Neural cell (in vitro differentiated cells): ENCODE data around the gene OR56A5. TPM values are rescaled to one million over a fixed set of nuclear protein-coding genes. Genes with fewer than 3 reads are reported as not detected.

Experiments
- H2AFZ ChIP-seq: fragments of 200-600, 300-800 bp; sonication (generic), shearing (Covaris generic); 2 replicates; pipeline ENCODE4 v1.6.0; 2014; ENCODE audit warnings: low read depth, mild to moderate bottlenecking, antibody characterized with exemption, low read length, moderate library complexity
- H3F3A ChIP-seq: fragments of 200-600 bp; shearing (Covaris generic); 2 replicates; pipeline ENCODE4 v1.6.1; 2016; ENCODE audit warnings: mild to moderate bottlenecking, moderate library complexity, mixed read lengths, antibody characterized with exemption, low read length; ENCODE audit not compliant: insufficient read depth, poor library complexity, severe bottlenecking
- H3K27ac ChIP-seq: fragments of 200-600, 300-800 bp; sonication (generic), shearing (Covaris generic); 2 replicates; pipeline ENCODE4 v1.5.1; 2014; ENCODE audit warnings: mild to moderate bottlenecking, low read length, moderate library complexity
- H3K27me3 ChIP-seq: fragments of 300-800, 200-600 bp; sonication (generic), shearing (Covaris generic); 2 replicates; pipeline ENCODE4 v1.6.0; 2014; ENCODE audit warnings: mild to moderate bottlenecking, low read depth, low read length, moderate library complexity; ENCODE audit not compliant: insufficient read depth
- H3K36me3 ChIP-seq: fragments of 300-800, 200-600 bp; sonication (generic), shearing (Covaris generic); 2 replicates; pipeline ENCODE4 v1.5.1; 2014; ENCODE audit warnings: mild to moderate bottlenecking, antibody characterized with exemption, low read length, moderate library complexity; ENCODE audit not compliant: insufficient read depth
- H3K4me2 ChIP-seq: fragments of 300-800, 200-600 bp; sonication (generic), shearing (Covaris generic); 2 replicates; pipeline ENCODE4 v1.6.0; 2014; ENCODE audit warnings: mild to moderate bottlenecking, low read length
- H3K4me3 ChIP-seq: fragments of 300-800, 200-600 bp; sonication (generic), shearing (Covaris generic); 2 replicates; pipeline ENCODE4 v1.5.1; 2014; ENCODE audit warnings: mild to moderate bottlenecking, low read length, moderate library complexity
- H3K79me2 ChIP-seq: fragments of 200-600 bp; shearing (Covaris generic); replicated peaks from 2 replicates; pipeline ENCODE4 v1.6.0; 2014; ENCODE audit warnings: mild to moderate bottlenecking, low read length, moderate library complexity; ENCODE audit not compliant: insufficient read depth
- H3K9ac ChIP-seq: fragments of 300-800, 200-600 bp; sonication (generic), shearing (Covaris generic); 2 replicates; pipeline ENCODE4 v1.6.1; 2016; ENCODE audit warnings: mild to moderate bottlenecking, low read length, mixed read lengths
- H3K9me2 ChIP-seq: fragments of 200-600 bp; shearing (Covaris generic); 2 replicates; pipeline ENCODE4 v1.6.1; 2016; ENCODE audit warnings: mild to moderate bottlenecking, low read length, mixed read lengths; ENCODE audit not compliant: insufficient read depth
- H3K9me3 ChIP-seq: fragments of 200-600, 300-800 bp; sonication (generic), shearing (Covaris generic); 2 replicates; pipeline ENCODE4 v1.6.1; 2016; ENCODE audit warnings: mild to moderate bottlenecking, mixed run types, low read length, moderate library complexity, mixed read lengths
- H4K20me1 ChIP-seq: fragments of 200-600 bp; shearing (Covaris generic); 2 replicates; pipeline ENCODE4 v1.6.1; 2016; ENCODE audit warnings: mild to moderate bottlenecking, mixed run types; ENCODE audit not compliant: insufficient read depth
- CTCF ChIP-seq: fragments of 450-650 bp; IDR thresholded peaks from 2 replicates; pipeline ENCODE4 v1.5.1; 2014; ENCODE audit warnings: antibody characterized with exemption, mild to moderate bottlenecking, moderate library complexity; ENCODE audit not compliant: poor library complexity, severe bottlenecking
- EP300 ChIP-seq: fragments of 450-650 bp; conservative IDR thresholded peaks from 2 replicates; pipeline ENCODE4 v1.6.1; 2014; ENCODE audit warnings: antibody characterized with exemption, mild to moderate bottlenecking, moderate library complexity; ENCODE audit not compliant: poor library complexity, severe bottlenecking
- EZH2 ChIP-seq: fragments of 200-600, 300-800 bp; shearing (Covaris generic), sonication (generic); IDR thresholded peaks from 2 replicates; pipeline ENCODE4 v1.6.1; 2014; ENCODE audit warnings: antibody characterized with exemption, low read length, borderline replicate concordance, mild to moderate bottlenecking; ENCODE audit not compliant: insufficient read depth, poor library complexity, severe bottlenecking
- MXI1 ChIP-seq: fragments of 450-650 bp; conservative IDR thresholded peaks from 2 replicates; pipeline ENCODE4 v1.6.1; 2014; ENCODE audit warnings: antibody characterized with exemption, mild to moderate bottlenecking; ENCODE audit not compliant: poor library complexity, severe bottlenecking
- POLR2AphosphoS5 ChIP-seq: IDR thresholded peaks from 2 replicates; pipeline ENCODE4 v1.6.1; 2012
- RAD21 ChIP-seq: fragments of 450-650 bp; conservative IDR thresholded peaks from 2 replicates; pipeline ENCODE4 v1.6.1; 2014; ENCODE audit warnings: antibody characterized with exemption, mild to moderate bottlenecking, moderate library complexity
- REST ChIP-seq: IDR thresholded peaks from 2 replicates; pipeline ENCODE4 v1.6.1; 2012; ENCODE audit warnings: borderline replicate concordance
- SMC3 ChIP-seq: fragments of 450-650 bp; conservative IDR thresholded peaks from 2 replicates; pipeline ENCODE4 v1.6.1; 2014; ENCODE audit warnings: antibody characterized with exemption, mild to moderate bottlenecking, moderate library complexity; ENCODE audit not compliant: poor library complexity
- TAF1 ChIP-seq: IDR thresholded peaks from 2 replicates; pipeline ENCODE4 v1.6.1; 2012; ENCODE audit warnings: low read depth
- polyA plus RNA-seq: library from polyadenylated mRNA; depleted of rRNA; stranded (reverse); fragments of >200 nt; gene quantifications from 2 replicates; pipeline ENCODE4 v1.2.3, GENCODE V29; 2014

The OR56A5 gene
- polyA plus RNA-seq, 1 donor from 2014 or later, result not detected

GRCh38 chr11:5923427-5923776, 44.9 kb downstream of the OR56A5 start:
- Histone ChIP-seq H3K9ac (no peak overlapping the region), H4K20me1 (no peaks in the 10 kb centered on the region), H3K4me2 (no peak overlapping the region), H3F3A (no peaks in the 10 kb centered on the region), H3K4me3 (no peak overlapping the region), H3K9me3 (no peaks in the 10 kb centered on the region), H3K27ac (no peak overlapping the region), H3K27me3 (no peaks in the 10 kb centered on the region), H3K36me3 (no peaks in the 10 kb centered on the region), H3K79me2 (no peaks in the 10 kb centered on the region), H2AFZ (no peak overlapping the region), H3K9me2 (no peaks in the 10 kb centered on the region)
- TF ChIP-seq EZH2 (no peak), TAF1 (no peak), RAD21 (no peak), EP300 (no peak), REST (no peak), CTCF (no peak), POLR2AphosphoS5 (no peak), MXI1 (no peak), SMC3 (no peak)

GRCh38 chr11:5922749-5923426, 45.4 kb downstream of the OR56A5 start:
- H3K79me2 ChIP-seq, result no peaks in the 10 kb centered on the region
- no peak overlapping the region for H3K4me2 ChIP-seq
- no peaks in the 10 kb centered on the region for H3K36me3 ChIP-seq
- H3K4me3 ChIP-seq, result no peak overlapping the region
- H4K20me1 ChIP-seq, result no peaks in the 10 kb centered on the region
- H3K9me2 ChIP-seq, result no peaks in the 10 kb centered on the region
- no peaks in the 10 kb centered on the region for H3K27me3 ChIP-seq
- no peak for TF ChIP-seq TAF1
- TF ChIP-seq SMC3, result no peak
- TF ChIP-seq POLR2AphosphoS5, result no peak
- TF ChIP-seq CTCF, result no peak
- no peak for TF ChIP-seq EP300
- no peak for TF ChIP-seq MXI1
- no peak for TF ChIP-seq EZH2
- TF ChIP-seq RAD21, result no peak
- TF ChIP-seq REST, result no peak
- no peak overlapping the region for H3K9ac ChIP-seq
- no peaks in the 10 kb centered on the region for H3F3A ChIP-seq
- no peaks in the 10 kb centered on the region for H3K9me3 ChIP-seq
- no peak overlapping the region for H2AFZ ChIP-seq
- no peak overlapping the region for H3K27ac ChIP-seq
